Measurements from ENCODE around the gene TPP2. TPM values are rescaled to one million over a fixed set of nuclear protein-coding genes. Genes with fewer than 3 reads are reported as not detected.

Gene TPP2
- polyA plus RNA-seq, 1 donor (not counting 4 experiments of a cell fraction or from before 2014, with no cell fraction given) = 41.2 TPM

GRCh38 chr13:102556806-102557205, 40.0 kb upstream of the TPP2 start:
- Histone ChIP-seq H3K4me1 (ENCODE audit: control insufficient read depth, extremely low read depth, insufficient read depth, low read length) (no peaks in the 10 kb centered on the region), H3K9me1 (ENCODE audit: control insufficient read depth, extremely low read depth, insufficient read depth, low read length) (no peaks in the 10 kb centered on the region), H3K36me3 (ENCODE audit: control insufficient read depth in 2 of 2, extremely low read depth in 1 of 2, insufficient read depth in 2 of 2, low read length in 2 of 2) (no peaks in the 10 kb centered on the region), H3K27ac (ENCODE audit: control insufficient read depth, insufficient read depth, low read length) (no peak overlapping the region), H3K4me3 (ENCODE audit: control insufficient read depth in 2 of 3, extremely low read depth in 1 of 3, insufficient read depth in 2 of 3, low read depth in 1 of 3, low read length in 3 of 3) (no peak overlapping the region), H3K9ac (ENCODE audit: control insufficient read depth, extremely low read depth, insufficient read depth, low read length) (no peak overlapping the region), H3K9me3 (ENCODE audit: control insufficient read depth, low read depth, low read length) (no peaks in the 10 kb centered on the region), H4K20me1 (ENCODE audit: control insufficient read depth, extremely low read depth, insufficient read depth, low read length) (no peaks in the 10 kb centered on the region), H3K4me2 (ENCODE audit: control insufficient read depth, extremely low read depth, insufficient read depth, low read depth, low read length) (no peak overlapping the region), H2AFZ (ENCODE audit: control insufficient read depth, low read length) (no peak overlapping the region), H3K79me2 (ENCODE audit: control insufficient read depth, insufficient read depth, low read length) (no peaks in the 10 kb centered on the region), H3K27me3 (ENCODE audit: control insufficient read depth, extremely low read depth, insufficient read depth, low read length) (no peaks in the 10 kb centered on the region)
- dilution Hi-C loops (cut with MboI; ENCODE audit: extremely low pct_ligation_motif_present, low sequenced_read_pairs) = no loop called here
- TF ChIP-seq EZH2 (IDR thresholded peaks at IDR 0.05; ENCODE audit: low read length) (no peak), CTCF (optimal IDR thresholded peaks at IDR 0.05 in 1 of 3, IDR thresholded peaks at IDR 0.05 in 1 of 3, conservative IDR thresholded peaks at IDR 0.05 in 1 of 3; ENCODE audit: extremely low read depth in 1 of 3, insufficient read depth in 2 of 3, low read length in 3 of 3) (no peak)
- FAIRE-seq (no peak), DNase-seq (ENCODE audit: low read depth, low spot score) (no peak)

GRCh38 chr13:102558029-102558428, 38.8 kb upstream of the TPP2 start:
- H3K4me2 ChIP-seq (ENCODE audit: control insufficient read depth, extremely low read depth, insufficient read depth, low read depth, low read length) = no peak overlapping the region
- no peaks in the 10 kb centered on the region for H4K20me1 ChIP-seq (ENCODE audit: control insufficient read depth, extremely low read depth, insufficient read depth, low read length)
- DNase-seq (ENCODE audit: low read depth, low spot score) (no peak), FAIRE-seq (no peak)
- H3K79me2 ChIP-seq (ENCODE audit: control insufficient read depth, insufficient read depth, low read length) = no peaks in the 10 kb centered on the region
- no peaks in the 10 kb centered on the region for H3K9me3 ChIP-seq (ENCODE audit: control insufficient read depth, low read depth, low read length)
- H2AFZ ChIP-seq (ENCODE audit: control insufficient read depth, low read length) = no peak overlapping the region
- no peak overlapping the region for H3K27ac ChIP-seq (ENCODE audit: control insufficient read depth, insufficient read depth, low read length)
- TF ChIP-seq CTCF (optimal IDR thresholded peaks at IDR 0.05 in 1 of 3, IDR thresholded peaks at IDR 0.05 in 1 of 3, conservative IDR thresholded peaks at IDR 0.05 in 1 of 3; ENCODE audit: extremely low read depth in 1 of 3, insufficient read depth in 2 of 3, low read length in 3 of 3) = no peak
- no peak for TF ChIP-seq EZH2 (IDR thresholded peaks at IDR 0.05; ENCODE audit: low read length)
- no peaks in the 10 kb centered on the region for H3K36me3 ChIP-seq (ENCODE audit: control insufficient read depth in 2 of 2, extremely low read depth in 1 of 2, insufficient read depth in 2 of 2, low read length in 2 of 2)
- dilution Hi-C loops (cut with MboI; ENCODE audit: extremely low pct_ligation_motif_present, low sequenced_read_pairs) = no loop called here
- no peak overlapping the region for H3K4me3 ChIP-seq (ENCODE audit: control insufficient read depth in 2 of 3, extremely low read depth in 1 of 3, insufficient read depth in 2 of 3, low read depth in 1 of 3, low read length in 3 of 3)
- H3K27me3 ChIP-seq (ENCODE audit: control insufficient read depth, extremely low read depth, insufficient read depth, low read length) = no peaks in the 10 kb centered on the region
- H3K9me1 ChIP-seq (ENCODE audit: control insufficient read depth, extremely low read depth, insufficient read depth, low read length) = no peaks in the 10 kb centered on the region
- H3K9ac ChIP-seq (ENCODE audit: control insufficient read depth, extremely low read depth, insufficient read depth, low read length) = no peak overlapping the region
- H3K4me1 ChIP-seq (ENCODE audit: control insufficient read depth, extremely low read depth, insufficient read depth, low read length) = no peaks in the 10 kb centered on the region
